K562 (cell line): Measurements from ENCODE around the gene MCCD1. TPM values are rescaled to one million over a fixed set of nuclear protein-coding genes. Genes with fewer than 3 reads are reported as not detected.

ENCODE experiments used
- ASH1L ChIP-seq: fragments of 450-650 bp; IDR thresholded peaks from 2 replicates; pipeline ENCODE4 v1.6.1; 2018; ENCODE audit warnings: borderline replicate concordance, mild to moderate bottlenecking, low read depth; ENCODE audit not compliant: partially characterized antibody
- ATF7 ChIP-seq: fragments of 450-650 bp; IDR thresholded peaks from 2 replicates; pipeline ENCODE4 v1.7.1; 2014; ENCODE audit warnings: mild to moderate bottlenecking, moderate library complexity
- E4F1 ChIP-seq: fragments of 250-450 bp; sonication (Bioruptor Pico); IDR thresholded peaks from 2 replicates; pipeline ENCODE4 v1.5.0; 2021; ENCODE audit warnings: mild to moderate bottlenecking, borderline replicate concordance
- ELK3 ChIP-seq: fragments of 450-650 bp; formaldehyde crosslinking; IDR thresholded peaks from 2 replicates; pipeline ENCODE4 v1.4.0; 2020; ENCODE audit warnings: mild to moderate bottlenecking
- ETV1 ChIP-seq: fragments of 450-650 bp; conservative IDR thresholded peaks from 2 replicates; pipeline ENCODE4 v1.6.1; 2016; ENCODE audit warnings: missing genetic modification characterization, control low read depth, low read depth, missing compliant biosample characterization
- HOXB6 ChIP-seq: fragments of 250-450 bp; sonication (Bioruptor Pico); IDR thresholded peaks from 2 replicates; pipeline ENCODE4 v1.5.1; 2022; ENCODE audit warnings: mild to moderate bottlenecking, borderline replicate concordance
- ILF3 ChIP-seq: fragments of 450-650 bp; IDR thresholded peaks from 2 replicates; pipeline ENCODE4 v1.6.1; 2018; ENCODE audit warnings: antibody characterized with exemption, mild to moderate bottlenecking, moderate library complexity, borderline replicate concordance
- KDM2B ChIP-seq: fragments of 250-450 bp; sonication (Bioruptor Pico); IDR thresholded peaks from 2 replicates; pipeline ENCODE4 v1.8.0; 2021; ENCODE audit warnings: mild to moderate bottlenecking, moderate library complexity
- KDM5B ChIP-seq: fragments of 200-600 bp; sonication (generic); IDR thresholded peaks from 2 replicates; pipeline ENCODE4 v1.6.1; 2012; ENCODE audit warnings: low read depth, mild to moderate bottlenecking, moderate library complexity, low read length, control low read depth, inconsistent platforms; ENCODE audit not compliant: insufficient replicate concordance
- MEIS2 ChIP-seq: fragments of 450-650 bp; IDR thresholded peaks from 2 replicates; pipeline ENCODE4 v1.6.1; 2014; ENCODE audit warnings: mild to moderate bottlenecking; ENCODE audit not compliant: partially characterized antibody
- NR2F6 ChIP-seq: fragments of 450-650 bp; formaldehyde crosslinking; IDR thresholded peaks from 2 replicates; pipeline ENCODE4 v1.4.0; 2020; ENCODE audit warnings: mild to moderate bottlenecking
- PCBP1 ChIP-seq: fragments of 200-400 bp; formaldehyde crosslinking; IDR thresholded peaks from 2 replicates; pipeline ENCODE4 v1.6.1; 2018; ENCODE audit warnings: mild to moderate bottlenecking, low read depth, low read length; ENCODE audit not compliant: poor library complexity, severe bottlenecking
- PTBP1 ChIP-seq: fragments of 200-400 bp; formaldehyde crosslinking; IDR thresholded peaks from 2 replicates; pipeline ENCODE4 v1.6.1; 2017; ENCODE audit warnings: low read depth, low read length
- PTRF ChIP-seq: fragments of 450-650 bp; IDR thresholded peaks from 2 replicates; pipeline ENCODE4 v1.6.1; 2016; ENCODE audit warnings: mild to moderate bottlenecking, missing genetic modification characterization, missing compliant biosample characterization
- SMAD2 ChIP-seq: fragments of 150-350 bp; IDR thresholded peaks from 2 replicates; pipeline ENCODE4 v1.6.1; 2014; ENCODE audit warnings: low read depth, mild to moderate bottlenecking, low read length
- THAP12 ChIP-seq: fragments of 250-450 bp; sonication (Bioruptor Pico); IDR thresholded peaks from 2 replicates; pipeline ENCODE4 v1.9.0; 2021; ENCODE audit warnings: mild to moderate bottlenecking, inconsistent platforms
- ZNF280B ChIP-seq: fragments of 250-450 bp; sonication (Bioruptor Pico); IDR thresholded peaks from 2 replicates; pipeline ENCODE4 v1.5.1; 2021; ENCODE audit warnings: mild to moderate bottlenecking
- ZNF3 ChIP-seq: fragments of 250-450 bp; sonication (Bioruptor Pico); IDR thresholded peaks from 2 replicates; pipeline ENCODE4 v1.5.0; 2021; ENCODE audit warnings: mild to moderate bottlenecking, moderate library complexity
- ZNF444 ChIP-seq: fragments of 250-450 bp; sonication (Bioruptor Pico); IDR thresholded peaks from 2 replicates; pipeline ENCODE4 v1.4.0; 2020; ENCODE audit warnings: mild to moderate bottlenecking, moderate library complexity
- ZNF644 ChIP-seq: fragments of 200-800 bp; sonication (Bioruptor generic); IDR thresholded peaks from 2 replicates; pipeline ENCODE4 v1.6.1; 2016; ENCODE audit warnings: low read depth, missing genetic modification characterization, missing compliant biosample characterization
- polyA plus RNA-seq, 8 experiments: library from polyadenylated mRNA; depleted of rRNA in 4 of 8; stranded (reverse) in 5 of 8; unstranded in 3 of 8; fragments of >200 nt; fragmentation: Nextera tagmentation in 2 of 8; fragmentation: Illumina TruSeq in 1 of 8; extraction: Ambion mirVana in 2 of 8; extraction: Trizol in 1 of 8; gene quantifications; 2 replicates each; pipeline versions ENCODE4 v1.2.1 to v1.2.3, GENCODE V29; 2011 to 2014; ENCODE audit warnings: inconsistent platforms in 1 of 8, missing spikeins in 1 of 8
- total RNA-seq, 7 experiments: library from RNA; depleted of rRNA in 6 of 7; stranded (reverse); fragments of >200 nt in 6 of 7; fragmentation: Illumina TruSeq in 2 of 7; extraction: Trizol in 2 of 7; gene quantifications; 2 replicates each; pipeline versions ENCODE4 v1.2.1 to v1.2.3, GENCODE V29; 2011 to 2021; ENCODE audit warnings: low replicate concordance in 1 of 7

The MCCD1 gene
- total and polyA plus RNA-seq, 9 of the 15 experiments (the other 6 are each of a cell fraction or from before 2014, with no cell fraction given), result not detected

- no peak for TF ChIP-seq E4F1 (CRISPR knock-in tag)
- peak; percentile 42 for TF ChIP-seq ASH1L
- TF ChIP-seq ZNF644 (tag), result no peak
- no peak for TF ChIP-seq KDM2B (CRISPR knock-in tag)
- no peak for TF ChIP-seq MEIS2
- no peak for TF ChIP-seq PTBP1
- TF ChIP-seq ATF7, result peak; percentile 93
- TF ChIP-seq ETV1 (tag), result no peak; the same call in 1 of the 2 replicates
- TF ChIP-seq ZNF3, result no peak
- TF ChIP-seq PCBP1, result no peak
- no peak for TF ChIP-seq ZNF280B
- no peak for TF ChIP-seq SMAD2
- TF ChIP-seq KDM5B, result no peak
- no peak for TF ChIP-seq PTRF (tag)
- TF ChIP-seq NR2F6 (CRISPR knock-in tag), result no peak
- no peak for TF ChIP-seq ZNF444
- TF ChIP-seq ILF3, result no peak
- TF ChIP-seq HOXB6, result no peak
- TF ChIP-seq THAP12 (CRISPR knock-in tag), result no peak
- no peak for TF ChIP-seq ELK3 (CRISPR knock-in tag)
Measured at GRCh38 chr6:31497531-31498476, 31.0 kb upstream of the MCCD1 start, which contains the start of gene MICB (continued).
